ENCODE results near the gene RFLNA. TPM values are rescaled to one million over a fixed set of nuclear protein-coding genes. Genes with fewer than 3 reads are reported as not detected.

The RFLNA gene, protein sequence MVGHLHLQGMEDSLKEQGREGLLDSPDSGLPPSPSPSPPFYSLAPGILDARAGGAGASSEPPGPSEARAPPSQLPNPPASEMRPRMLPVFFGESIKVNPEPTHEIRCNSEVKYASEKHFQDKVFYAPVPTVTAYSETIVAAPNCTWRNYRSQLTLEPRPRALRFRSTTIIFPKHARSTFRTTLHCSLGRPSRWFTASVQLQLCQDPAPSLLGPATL
- total RNA-seq (2022; extraction: Qiagen RNA extraction): 0.09 to 0.16 TPM (median 0.13 TPM) in 4 of 5 replicates, not detected in the other

DNA sequence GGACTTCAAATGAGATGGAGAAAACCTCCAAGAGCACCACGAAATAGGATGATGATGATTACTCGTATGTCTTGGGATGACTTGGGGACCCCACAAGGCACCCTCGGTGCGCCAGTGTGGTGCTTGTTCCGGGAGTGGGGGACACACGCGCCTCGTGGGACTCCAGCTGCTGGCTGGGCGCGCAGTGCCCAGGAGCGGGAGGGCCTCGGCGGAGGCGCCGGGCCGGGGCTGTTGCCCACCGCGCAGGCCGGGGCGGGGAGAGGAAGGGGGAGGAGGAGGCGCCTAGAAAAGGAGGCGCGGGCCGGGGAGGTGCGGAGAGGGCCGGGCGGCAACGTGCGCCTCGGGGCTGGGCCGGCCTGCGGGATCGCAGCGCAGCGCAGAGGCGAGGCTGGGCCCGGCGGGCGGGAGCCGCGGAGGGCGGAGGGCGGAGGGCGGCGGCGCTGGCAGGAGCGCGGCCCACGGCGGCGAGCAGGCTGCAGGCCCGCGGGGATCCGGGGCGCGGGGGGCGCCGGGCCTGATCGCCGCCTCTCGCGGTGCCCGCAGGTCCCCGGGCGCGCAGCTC lies at the start of gene RFLNA:
Gene RFLNA (plus strand): TSS at position 314 of the 562 bp plus-strand sequence. CDS start 337 bp downstream, outside the sequence.

Measured in A549 treated with AZD2906 at 1 μM for 4 hours (cell line).